Panc1 (cell line): ENCODE data around the gene GPR55. TPM values are rescaled to one million over a fixed set of nuclear protein-coding genes. Genes with fewer than 3 reads are reported as not detected.

Experiments used
- ATAC-seq: fragments of 200-7000 bp; cut with Tn5 transposase; 2 replicates; pipeline ENCODE4 v1.9.1; 2020; ENCODE audit warnings: mild to moderate bottlenecking, moderate library complexity
- BruUV-seq: library from RNA; stranded (reverse); fragments of 400-500 nt; replicated peaks from 2 replicates; lab custom pipeline; 2021; lab: Mats Ljungman, UMichigan
- CTCF ChIA-PET: fragments of 300-600 bp; sonication (Branson Sonifier 250); formaldehyde crosslinking; loops from one replicate; lab custom pipeline; 2022; ENCODE audit warnings: antibody characterized with exemption; lab: Charles Lee
- POLR2A ChIA-PET: fragments of 300-600 bp; sonication (Branson Sonifier 250); formaldehyde crosslinking; loops from one replicate; lab custom pipeline; 2022; ENCODE audit warnings: antibody characterized with exemption; lab: Charles Lee
- DNase-seq: peaks from one replicate; pipeline ENCODE4 v3.0.0-alpha.2; 2010; ENCODE audit warnings: low read depth, low spot score
- H3K27ac ChIP-seq: 2 replicates; pipeline ENCODE4 v1.5.1; 2011; ENCODE audit warnings: mild to moderate bottlenecking, low read length, inconsistent platforms
- H3K27me3 ChIP-seq: fragments of 200-500 bp; sonication (Bioruptor generic); 2 replicates; pipeline ENCODE4 v1.6.0; 2014; ENCODE audit warnings: low read length, inconsistent platforms; ENCODE audit not compliant: control insufficient read depth, insufficient read depth
- H3K36me3 ChIP-seq: fragments of 200-500 bp; sonication (Bioruptor generic); 2 replicates; pipeline ENCODE4 v1.5.1; 2014; ENCODE audit warnings: inconsistent platforms, mild to moderate bottlenecking, low read length, moderate library complexity; ENCODE audit not compliant: control insufficient read depth, insufficient read depth
- H3K4me1 ChIP-seq: 2 replicates; pipeline ENCODE4 v1.5.1; 2011; ENCODE audit warnings: inconsistent platforms, mild to moderate bottlenecking, low read length, moderate library complexity; ENCODE audit not compliant: control insufficient read depth, insufficient read depth
- H3K4me3 ChIP-seq, 2 experiments: 2 replicates each; pipeline ENCODE4 v1.5.1; 2011 to 2012; ENCODE audit warnings: low read depth in 2 of 2, low read length in 2 of 2, mild to moderate bottlenecking in 2 of 2, inconsistent platforms in 1 of 2, moderate library complexity in 1 of 2
- H3K9me3 ChIP-seq: fragments of 200-500 bp; sonication (Bioruptor generic); 2 replicates; pipeline ENCODE4 v1.5.1; 2014; ENCODE audit warnings: low read depth, mild to moderate bottlenecking, inconsistent platforms, low read length, moderate library complexity; ENCODE audit not compliant: control insufficient read depth, insufficient read depth
- POLR2AphosphoS5 ChIP-seq: IDR thresholded peaks from 2 replicates; pipeline ENCODE4 v1.6.1; 2012; ENCODE audit warnings: mild to moderate bottlenecking, low read depth, low read length, moderate library complexity
- SIN3A ChIP-seq: IDR thresholded peaks from 2 replicates; pipeline ENCODE4 v1.6.1; 2012; ENCODE audit warnings: low read depth, mild to moderate bottlenecking, low read length, moderate library complexity, borderline replicate concordance; ENCODE audit not compliant: insufficient read depth
- TCF7L2 ChIP-seq: IDR thresholded peaks from 2 replicates; pipeline ENCODE4 v1.6.1; 2011; ENCODE audit warnings: mild to moderate bottlenecking, low read depth, low read length, inconsistent platforms
- in situ Hi-C: cut with HindIII; loops from 2 replicates; pipeline ENCODE4 v1.10.0; 2016; ENCODE audit warnings: low sequenced_read_pairs, low pct_unique_long_range_greater_than_20kb
- intact Hi-C: fragments of 100-400 bp; cut with micrococcal nuclease; formaldehyde crosslinking; loops from one replicate; pipeline ENCODE4 v1.10.0; 2022; ENCODE audit not compliant: unreplicated experiment
- total RNA-seq: library from RNA; stranded (reverse); gene quantifications from one replicate; pipeline ENCODE4 v1.2.1, GENCODE V29; 2021; ENCODE audit not compliant: unreplicated experiment
- TF ChIP-seq, protein P1 (sequence below), 2 experiments: IDR thresholded peaks; 2 replicates each; pipeline ENCODE4 v1.6.1; 2011 to 2012; ENCODE audit warnings: low read depth in 2 of 2, control low read depth in 1 of 2, low read length in 1 of 2, mild to moderate bottlenecking in 1 of 2, moderate library complexity in 1 of 2; ENCODE audit not compliant: insufficient read depth in 1 of 2
- TF ChIP-seq, protein P2 (sequence below): fragments of 450-650 bp; IDR thresholded peaks from 2 replicates; pipeline ENCODE4 v1.5.1; 2017; ENCODE audit warnings: mild to moderate bottlenecking

The GPR55 gene
- total RNA-seq, 1 experiment from 2014 or later, result 0.08 TPM

GRCh38 chr2:230951396-230951795 is 26.4 kb upstream of the GPR55 start:
- Histone ChIP-seq H3K9me3 (no peaks in the 10 kb centered on the region), H3K27ac (no peak overlapping the region), H3K27me3 (peaks cover 4% of the 10 kb centered on the region; the same call in 1 of the 2 replicates), H3K36me3 (no peaks in the 10 kb centered on the region), H3K4me3 (no peak overlapping the region), H3K4me1 (no peaks in the 10 kb centered on the region)
- ChIA-PET POLR2A (no interaction called here), CTCF (no interaction called here)
- BruUV-seq, result no TSS peak
- in situ Hi-C loops (loop anchor here (5.0 kb wide), 1 partner anchor 74 kb away; no protein-coding TSS in a partner anchor), intact Hi-C loops (no loop called here)
- no peak for ATAC-seq
- TF ChIP-seq, protein P1, sequence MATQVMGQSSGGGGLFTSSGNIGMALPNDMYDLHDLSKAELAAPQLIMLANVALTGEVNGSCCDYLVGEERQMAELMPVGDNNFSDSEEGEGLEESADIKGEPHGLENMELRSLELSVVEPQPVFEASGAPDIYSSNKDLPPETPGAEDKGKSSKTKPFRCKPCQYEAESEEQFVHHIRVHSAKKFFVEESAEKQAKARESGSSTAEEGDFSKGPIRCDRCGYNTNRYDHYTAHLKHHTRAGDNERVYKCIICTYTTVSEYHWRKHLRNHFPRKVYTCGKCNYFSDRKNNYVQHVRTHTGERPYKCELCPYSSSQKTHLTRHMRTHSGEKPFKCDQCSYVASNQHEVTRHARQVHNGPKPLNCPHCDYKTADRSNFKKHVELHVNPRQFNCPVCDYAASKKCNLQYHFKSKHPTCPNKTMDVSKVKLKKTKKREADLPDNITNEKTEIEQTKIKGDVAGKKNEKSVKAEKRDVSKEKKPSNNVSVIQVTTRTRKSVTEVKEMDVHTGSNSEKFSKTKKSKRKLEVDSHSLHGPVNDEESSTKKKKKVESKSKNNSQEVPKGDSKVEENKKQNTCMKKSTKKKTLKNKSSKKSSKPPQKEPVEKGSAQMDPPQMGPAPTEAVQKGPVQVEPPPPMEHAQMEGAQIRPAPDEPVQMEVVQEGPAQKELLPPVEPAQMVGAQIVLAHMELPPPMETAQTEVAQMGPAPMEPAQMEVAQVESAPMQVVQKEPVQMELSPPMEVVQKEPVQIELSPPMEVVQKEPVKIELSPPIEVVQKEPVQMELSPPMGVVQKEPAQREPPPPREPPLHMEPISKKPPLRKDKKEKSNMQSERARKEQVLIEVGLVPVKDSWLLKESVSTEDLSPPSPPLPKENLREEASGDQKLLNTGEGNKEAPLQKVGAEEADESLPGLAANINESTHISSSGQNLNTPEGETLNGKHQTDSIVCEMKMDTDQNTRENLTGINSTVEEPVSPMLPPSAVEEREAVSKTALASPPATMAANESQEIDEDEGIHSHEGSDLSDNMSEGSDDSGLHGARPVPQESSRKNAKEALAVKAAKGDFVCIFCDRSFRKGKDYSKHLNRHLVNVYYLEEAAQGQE (IDR thresholded peaks at IDR 0.05; ENCODE audit: insufficient read depth in 1 of 2, low read depth in 2 of 2, low read length in 1 of 2), result no peak
- TF ChIP-seq, protein P2, sequence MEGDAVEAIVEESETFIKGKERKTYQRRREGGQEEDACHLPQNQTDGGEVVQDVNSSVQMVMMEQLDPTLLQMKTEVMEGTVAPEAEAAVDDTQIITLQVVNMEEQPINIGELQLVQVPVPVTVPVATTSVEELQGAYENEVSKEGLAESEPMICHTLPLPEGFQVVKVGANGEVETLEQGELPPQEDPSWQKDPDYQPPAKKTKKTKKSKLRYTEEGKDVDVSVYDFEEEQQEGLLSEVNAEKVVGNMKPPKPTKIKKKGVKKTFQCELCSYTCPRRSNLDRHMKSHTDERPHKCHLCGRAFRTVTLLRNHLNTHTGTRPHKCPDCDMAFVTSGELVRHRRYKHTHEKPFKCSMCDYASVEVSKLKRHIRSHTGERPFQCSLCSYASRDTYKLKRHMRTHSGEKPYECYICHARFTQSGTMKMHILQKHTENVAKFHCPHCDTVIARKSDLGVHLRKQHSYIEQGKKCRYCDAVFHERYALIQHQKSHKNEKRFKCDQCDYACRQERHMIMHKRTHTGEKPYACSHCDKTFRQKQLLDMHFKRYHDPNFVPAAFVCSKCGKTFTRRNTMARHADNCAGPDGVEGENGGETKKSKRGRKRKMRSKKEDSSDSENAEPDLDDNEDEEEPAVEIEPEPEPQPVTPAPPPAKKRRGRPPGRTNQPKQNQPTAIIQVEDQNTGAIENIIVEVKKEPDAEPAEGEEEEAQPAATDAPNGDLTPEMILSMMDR, result no peak
- TF ChIP-seq SIN3A (no peak), POLR2AphosphoS5 (no peak), TCF7L2 (no peak)
- no peak for DNase-seq

DNA sequence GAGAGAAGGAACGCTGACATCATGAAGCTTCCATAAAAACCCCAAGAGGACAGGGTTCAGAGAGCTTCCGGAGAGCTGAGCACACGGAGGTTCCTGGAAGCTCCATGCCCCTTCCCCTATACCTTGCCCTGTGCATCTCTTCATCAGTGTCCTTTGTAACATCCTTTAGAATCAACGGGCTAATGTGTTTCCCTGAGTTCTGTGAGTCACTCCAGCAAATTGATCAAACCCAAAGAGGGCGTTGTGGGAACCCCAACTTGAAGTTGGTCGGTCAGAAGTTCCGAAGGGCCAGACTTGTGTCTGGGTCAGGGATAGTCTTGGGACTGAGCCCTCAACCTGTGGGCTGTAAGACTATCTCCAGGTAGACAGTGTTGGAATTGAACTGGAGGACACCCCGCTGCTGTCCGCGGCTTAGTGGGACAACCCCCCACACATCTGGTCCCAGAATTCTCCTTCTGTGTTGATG is 25.9 kb upstream of the GPR55 start:
- Histone ChIP-seq H3K4me1 (no peaks in the 10 kb centered on the region), H3K4me3 (no peak overlapping the region), H3K36me3 (no peaks in the 10 kb centered on the region), H3K9me3 (no peaks in the 10 kb centered on the region), H3K27me3 (peaks cover 4% of the 10 kb centered on the region; the same call in 1 of the 2 replicates), H3K27ac (no peak overlapping the region)
- TF ChIP-seq TCF7L2 (no peak), POLR2AphosphoS5 (no peak), SIN3A (no peak)
- TF ChIP-seq, protein P2, result no peak
- TF ChIP-seq, protein P1 (IDR thresholded peaks at IDR 0.05; ENCODE audit: insufficient read depth in 1 of 2, low read depth in 2 of 2, low read length in 1 of 2), result no peak
- DNase-seq (no peak), ATAC-seq (no peak)
- intact Hi-C loops, result no loop called here
- CTCF ChIA-PET, result no interaction called here
- POLR2A ChIA-PET, result no interaction called here
- in situ Hi-C loops, result loop anchor here (5.0 kb wide), 1 partner anchor 74 kb away; no protein-coding TSS in a partner anchor
- no TSS peak for BruUV-seq
